HG03095 (cell line): ENCODE results near the gene TERT.
"Not testable (repeated sequence)": the region's sequence is repeated elsewhere in the genome, so short reads cannot be mapped to it uniquely, and the experiment has no call there.

Experiments
- ATAC-seq: cut with Tn5 transposase; IDR thresholded peaks from one replicate; pipeline ENCODE4 v1.9.1; 2021; ENCODE audit warnings: moderate library complexity; ENCODE audit not compliant: unreplicated experiment

Gene TERT

GRCh38 chr5:1243487-1244130, 51.3 kb downstream of the TERT start:
- ATAC-seq = no peak

DNA sequence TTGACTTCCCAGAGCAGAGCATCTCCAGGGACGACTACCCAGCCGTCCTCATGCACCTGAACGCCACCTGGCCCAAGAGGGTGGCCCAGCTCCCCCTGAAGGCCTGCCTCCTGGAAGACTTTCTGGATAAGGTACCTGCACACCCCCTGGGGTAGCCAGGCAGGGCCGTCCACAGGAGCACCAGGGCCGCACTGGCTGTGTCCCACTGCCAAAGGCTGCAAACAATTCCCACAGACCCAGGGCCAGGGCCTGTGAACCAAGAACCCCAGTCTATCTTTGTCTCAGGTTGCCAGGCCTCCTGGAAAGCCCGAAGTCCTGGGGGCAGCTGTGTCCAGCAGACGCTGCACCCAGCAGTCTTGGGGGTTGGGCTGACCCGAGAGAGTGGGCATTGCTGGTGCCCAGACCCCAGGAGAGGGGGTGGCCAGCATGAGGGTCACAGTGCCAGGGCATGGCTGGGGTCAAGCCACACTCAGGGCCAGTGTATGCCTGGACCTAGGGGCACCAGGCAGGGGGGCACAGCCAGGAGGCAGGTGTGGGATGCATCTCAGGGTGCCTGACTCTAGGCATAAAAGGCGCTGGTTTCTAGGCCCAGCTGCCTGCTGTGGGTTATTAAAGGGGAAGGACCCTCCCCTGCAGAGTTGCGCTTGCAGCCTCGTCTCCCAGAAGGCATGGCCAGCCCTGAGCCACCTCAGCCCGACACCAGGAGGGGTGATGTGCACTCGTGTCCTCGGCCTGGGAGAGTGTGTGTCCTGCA, 52.0 kb downstream of the TERT start:
- ATAC-seq = no peak

GRCh38 chr5:1241509-1242080, 53.3 kb downstream of the TERT start:
- ATAC-seq = no peak

- no peak for ATAC-seq
These were observed 54.2 kb downstream of the TERT start for GRCh38 chr5:1240496-1241260.

DNA sequence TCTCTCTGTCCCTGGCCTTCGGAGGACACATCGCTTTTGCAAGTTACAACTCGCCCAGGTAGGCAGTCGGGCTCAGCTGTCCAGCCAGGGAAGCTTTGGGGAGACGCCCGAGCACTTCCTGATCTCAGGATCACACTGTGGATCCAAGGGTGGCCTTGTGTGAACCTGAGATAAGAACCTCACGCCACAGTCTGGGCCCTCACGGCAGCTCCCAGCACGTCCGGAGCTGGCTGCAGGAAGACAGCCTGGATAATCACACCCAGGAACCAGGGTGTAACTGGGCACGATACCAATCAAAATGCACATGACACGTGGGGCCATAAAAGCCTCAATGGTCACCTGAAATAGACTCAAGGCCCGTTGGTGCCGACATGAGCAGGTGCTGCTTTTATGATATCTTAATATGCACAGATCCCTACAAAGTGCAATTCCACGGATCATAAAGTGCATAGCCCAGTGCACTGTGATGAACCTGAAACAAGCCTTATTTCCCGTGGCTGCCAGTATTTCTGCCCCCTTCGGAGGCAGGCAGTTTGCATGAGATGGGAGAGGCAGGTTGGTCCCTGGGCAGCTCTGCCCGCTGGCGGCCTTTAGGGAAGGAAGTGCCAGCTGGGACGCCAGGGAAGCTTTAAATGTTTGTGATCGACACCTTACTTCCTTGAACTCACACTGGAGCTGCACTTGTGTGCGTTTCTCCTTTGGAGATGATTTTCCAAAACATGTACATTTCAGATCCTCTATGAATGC, 55.2 kb downstream of the TERT start:
- no peak for ATAC-seq

- no peak for ATAC-seq
These were observed 59.0 kb downstream of the TERT start for GRCh38 chr5:1235838-1236237.

DNA sequence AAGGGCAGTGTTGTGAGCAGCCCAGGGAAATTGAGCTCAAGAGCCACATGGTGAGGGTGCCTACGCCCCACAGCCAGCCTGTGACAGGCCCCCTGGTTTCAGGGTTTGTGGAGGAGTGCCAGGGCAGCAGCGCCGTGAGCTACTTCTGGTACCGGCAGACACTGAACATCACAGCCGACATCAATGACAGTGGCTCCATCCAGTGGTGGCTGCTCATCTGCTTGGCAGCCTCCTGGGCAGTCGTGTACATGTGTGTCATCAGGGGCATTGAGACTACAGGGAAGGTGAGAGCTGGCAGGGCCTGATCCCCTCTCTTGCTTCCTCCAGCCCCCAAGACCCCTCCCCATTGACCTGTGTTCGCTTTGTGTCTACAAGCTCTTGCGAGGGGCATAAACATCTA, 59.5 kb downstream of the TERT start:
- no peak for ATAC-seq

DNA sequence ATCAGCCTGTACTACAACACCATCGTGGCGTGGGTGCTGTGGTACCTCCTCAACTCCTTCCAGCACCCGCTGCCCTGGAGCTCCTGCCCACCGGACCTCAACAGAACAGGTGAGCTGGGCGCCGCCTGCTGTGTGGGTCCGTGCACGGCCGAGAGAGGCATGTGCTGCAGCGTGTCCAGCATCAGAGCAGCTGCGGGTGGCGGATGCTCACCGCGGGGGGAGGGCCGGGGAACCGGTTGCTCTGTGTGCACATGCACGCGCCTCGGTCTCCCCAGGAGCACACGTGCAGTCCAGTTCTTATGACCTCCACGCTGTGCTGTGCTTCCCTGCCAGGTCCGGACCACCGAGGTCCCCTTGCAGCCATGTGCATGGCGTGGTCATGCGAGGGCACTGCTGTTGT, 62.1 kb downstream of the TERT start:
- ATAC-seq = no peak

- no peak for ATAC-seq
These were observed 63.4 kb downstream of the TERT start for GRCh38 chr5:1231354-1231905.

GRCh38 chr5:1230551-1230950, 64.3 kb downstream of the TERT start:
- no peak for ATAC-seq

GRCh38 chr5:1229822-1230221, 65.0 kb downstream of the TERT start:
- no peak for ATAC-seq

- not testable (repeated sequence) for ATAC-seq
These were observed 65.8 kb downstream of the TERT start for GRCh38 chr5:1229023-1229422.

DNA sequence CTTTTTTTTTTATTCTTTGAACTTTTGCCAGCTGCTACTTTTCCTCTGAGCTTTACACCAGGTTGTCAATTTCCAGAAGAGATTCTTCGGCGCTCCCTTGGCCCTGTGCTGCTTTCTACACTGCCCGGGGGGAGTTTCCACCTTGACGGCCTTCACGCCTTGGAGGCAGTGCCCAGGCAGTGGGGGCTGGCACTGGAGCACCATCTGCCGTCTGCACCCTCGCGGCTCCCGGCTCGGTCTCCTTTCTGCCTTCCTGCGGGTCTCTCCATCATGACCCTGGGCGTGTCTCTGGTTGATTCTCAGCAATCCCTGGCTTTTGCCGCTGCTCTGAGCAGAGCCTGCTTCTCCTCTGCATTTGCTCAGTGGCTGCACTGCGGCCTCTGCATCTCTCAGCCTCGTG, 66.7 kb downstream of the TERT start:
- no peak for ATAC-seq

- no peak for ATAC-seq
These were observed 67.2 kb downstream of the TERT start for GRCh38 chr5:1227667-1228066.

DNA sequence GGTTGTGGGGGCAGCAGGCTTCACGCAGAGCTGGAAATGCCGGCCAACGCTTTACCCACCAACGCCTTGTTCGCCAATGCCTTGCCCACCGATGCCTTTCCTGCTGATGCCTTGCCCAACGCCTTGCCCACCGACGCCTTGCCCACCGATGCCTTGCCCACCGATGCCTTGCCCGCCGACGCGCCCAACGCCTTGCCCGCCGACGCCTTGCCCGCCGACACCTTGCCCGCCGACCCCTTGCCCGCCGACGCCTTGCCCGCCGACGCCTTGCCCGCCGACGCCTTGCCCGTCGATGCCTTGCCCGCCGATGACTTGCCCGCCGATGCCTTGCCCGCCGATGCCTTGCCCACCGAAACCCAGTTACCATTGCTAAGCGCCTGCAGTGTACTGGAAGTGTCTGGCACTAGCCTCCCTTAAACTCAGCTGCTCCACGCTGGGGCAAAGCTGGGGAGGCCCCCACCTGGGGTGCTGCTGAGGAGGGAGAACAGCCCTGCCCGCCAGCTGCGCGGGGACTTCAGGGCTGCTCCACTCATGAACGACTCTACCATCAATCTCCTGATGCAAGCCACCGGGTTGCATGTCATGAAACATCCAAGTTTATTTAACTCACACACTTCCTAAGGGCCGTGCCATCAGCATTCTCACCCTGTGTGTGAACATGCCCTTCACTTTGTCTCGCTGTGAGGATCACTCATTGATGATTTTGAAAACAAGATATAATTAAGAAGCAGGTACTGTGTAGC, 67.9 kb downstream of the TERT start:
- no peak for ATAC-seq

GRCh38 chr5:1226231-1226630, 68.6 kb downstream of the TERT start:
- ATAC-seq = no peak

DNA sequence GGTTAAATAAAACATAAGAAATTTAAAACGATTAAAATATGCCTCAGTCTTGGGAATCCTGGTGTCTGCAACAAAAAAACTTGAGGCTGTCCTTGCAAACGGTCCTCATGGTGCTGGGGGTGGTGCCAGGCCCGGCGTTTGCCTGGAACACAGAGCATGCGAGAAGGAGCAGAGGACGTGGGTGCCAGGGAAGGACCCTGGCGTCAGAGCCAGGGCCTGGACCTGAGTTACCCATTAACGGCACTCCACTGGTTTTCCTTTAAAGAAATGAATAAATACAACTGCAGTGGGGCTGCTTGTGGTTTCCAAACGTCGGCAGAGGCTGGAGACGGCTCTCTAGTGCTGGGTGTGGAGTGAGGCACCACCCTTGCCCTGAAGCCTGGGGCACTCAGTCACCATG, 69.8 kb downstream of the TERT start, which contains the start of gene SLC6A18:
TSS of gene SLC6A18 (plus strand) at position 301 of the 400 bp plus-strand sequence. CDS start at position 398, 97 bp downstream.
- no peak for ATAC-seq

- ATAC-seq = no peak
These were observed 70.2 kb downstream of the TERT start for GRCh38 chr5:1224631-1225030.

DNA sequence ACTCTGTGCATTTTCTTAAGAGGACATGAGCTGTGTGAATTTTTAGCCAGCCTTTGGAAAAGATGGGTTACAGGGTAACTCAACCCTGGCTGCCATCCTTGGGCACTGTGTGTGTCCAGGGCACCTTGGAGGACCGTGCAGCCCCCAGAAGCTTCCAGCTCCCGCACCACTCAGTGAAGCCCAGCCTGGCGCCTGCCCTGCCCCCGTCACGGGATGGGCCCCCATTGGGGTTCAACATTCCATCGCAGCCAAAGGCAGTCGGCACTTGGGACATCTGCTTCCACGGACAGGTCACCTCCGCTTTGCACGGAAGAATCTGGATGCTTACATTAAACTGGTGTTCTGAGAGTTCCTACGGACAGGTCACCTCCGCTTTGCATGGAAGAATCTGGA, 71.6 kb downstream of the TERT start:
- ATAC-seq = no peak
